ENCODE results near the gene SKAP1. TPM values are rescaled to one million over a fixed set of nuclear protein-coding genes. Genes with fewer than 3 reads are reported as not detected.

Gene SKAP1
- total and polyA plus RNA-seq, 2 experiments from 2014 or later, result 0.27 TPM; not detected in 1

GRCh38 chr17:48163809-48164208, 266.2 kb downstream of the SKAP1 start:
- peaks cover 17% of the 10 kb centered on the region for H3K27me3 ChIP-seq (ENCODE audit: insufficient read depth)
- no peaks in the 10 kb centered on the region for H3K9me3 Mint-ChIP-seq
- H3K9me2 ChIP-seq (ENCODE audit: insufficient read depth), result no peaks in the 10 kb centered on the region
- DNase-seq (ENCODE audit: low spot score) (no peak), ATAC-seq (no peak)
- H3K4me1 ChIP-seq (ENCODE audit: insufficient read depth), result peaks cover 50% of the 10 kb centered on the region
- H3K27ac Mint-ChIP-seq, result no peak overlapping the region
- H3K4me2 ChIP-seq, result peak overlapping the region; percentile 55; the same call in 1 of the 2 replicates
- TF ChIP-seq EZH2phosphoT487 (IDR thresholded peaks at IDR 0.05; ENCODE audit: unreplicated experiment) (no peak), CTCF (conservative IDR thresholded peaks at IDR 0.05; ENCODE audit: low read depth in 2 of 2) (peak in 1 of 2 experiments; percentile 11; a peak in 1 of 4 replicates), NANOG (IDR thresholded peaks at IDR 0.05; ENCODE audit: borderline replicate concordance) (no peak)
- H3K36me3 ChIP-seq (ENCODE audit: insufficient read depth), result no peaks in the 10 kb centered on the region
- H3K79me2 ChIP-seq (replicated peaks; ENCODE audit: insufficient read depth), result no peaks in the 10 kb centered on the region
- peaks cover 48% of the 10 kb centered on the region for H3K4me1 Mint-ChIP-seq
- H4K20me1 ChIP-seq (replicated peaks; ENCODE audit: insufficient read depth), result no peaks in the 10 kb centered on the region
- H3F3A ChIP-seq (replicated peaks; ENCODE audit: low read depth), result peaks cover 9% of the 10 kb centered on the region
- no peak overlapping the region for H3K4me3 ChIP-seq
- H3K4me3 Mint-ChIP-seq, result no peak overlapping the region
- no peak overlapping the region for H3K27ac ChIP-seq (ENCODE audit: low read depth)
- H2AFZ ChIP-seq, result no peak overlapping the region
- H3K27me3 Mint-ChIP-seq (ENCODE audit: insufficient read depth, low read depth, poor library complexity), result peaks cover 46% of the 10 kb centered on the region
- no peaks in the 10 kb centered on the region for H3K36me3 Mint-ChIP-seq (ENCODE audit: low read depth)

DNA sequence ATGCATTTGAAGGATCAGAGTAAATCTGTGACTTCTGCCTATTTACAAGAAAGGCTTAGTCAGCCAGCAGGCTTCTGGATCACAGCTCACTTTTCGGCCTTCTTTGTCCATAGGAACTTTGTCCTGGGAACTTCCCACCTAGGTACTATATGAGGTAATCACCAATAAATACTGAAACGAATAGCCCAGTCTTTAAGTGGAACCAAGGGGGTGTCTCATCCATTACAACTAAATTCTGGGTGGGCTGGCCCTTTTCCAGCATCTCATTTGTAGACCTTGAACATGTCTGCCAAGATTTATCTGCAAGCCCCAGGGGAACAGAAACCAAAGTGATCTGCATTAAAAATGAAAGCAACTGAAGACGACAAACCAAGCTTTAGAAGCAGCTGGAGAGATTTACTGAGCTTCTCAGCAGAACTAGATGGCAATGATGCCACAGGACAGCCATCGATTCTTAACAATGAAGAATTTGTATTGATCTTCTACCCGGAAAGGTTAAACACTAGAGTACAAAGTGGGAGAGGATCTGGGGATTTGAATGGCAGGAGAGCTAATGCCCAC, 267.0 kb downstream of the SKAP1 start:
- Mint-ChIP-seq H3K4me1 (peaks cover 49% of the 10 kb centered on the region), H3K36me3 (ENCODE audit: low read depth) (no peaks in the 10 kb centered on the region), H3K27me3 (ENCODE audit: insufficient read depth, low read depth, poor library complexity) (peaks cover 52% of the 10 kb centered on the region), H3K9me3 (peaks cover 4% of the 10 kb centered on the region; the same call in 2 of the 3 replicates), H3K4me3 (no peak overlapping the region), H3K27ac (no peak overlapping the region)
- no peak for ATAC-seq
- no peaks in the 10 kb centered on the region for H3K9me2 ChIP-seq (ENCODE audit: insufficient read depth)
- H3K4me2 ChIP-seq, result peak overlapping the region; percentile 55
- no peak overlapping the region for H3K4me3 ChIP-seq
- peaks cover 17% of the 10 kb centered on the region for H3K27me3 ChIP-seq (ENCODE audit: insufficient read depth)
- H2AFZ ChIP-seq, result no peak overlapping the region
- peaks cover 9% of the 10 kb centered on the region for H3F3A ChIP-seq (replicated peaks; ENCODE audit: low read depth)
- H3K36me3 ChIP-seq (ENCODE audit: insufficient read depth), result no peaks in the 10 kb centered on the region
- H4K20me1 ChIP-seq (replicated peaks; ENCODE audit: insufficient read depth), result no peaks in the 10 kb centered on the region
- DNase-seq (ENCODE audit: low spot score), result no peak
- H3K27ac ChIP-seq (ENCODE audit: low read depth), result no peak overlapping the region
- peaks cover 50% of the 10 kb centered on the region for H3K4me1 ChIP-seq (ENCODE audit: insufficient read depth)
- H3K79me2 ChIP-seq (replicated peaks; ENCODE audit: insufficient read depth), result no peaks in the 10 kb centered on the region
- TF ChIP-seq CREB1 (CRISPR knock-in tag; IDR thresholded peaks at IDR 0.05; ENCODE audit: low read depth) (no peak), NANOG (IDR thresholded peaks at IDR 0.05; ENCODE audit: borderline replicate concordance) (no peak), EZH2phosphoT487 (IDR thresholded peaks at IDR 0.05; ENCODE audit: unreplicated experiment) (no peak), EZH2 (IDR thresholded peaks at IDR 0.05; ENCODE audit: low read depth, unreplicated experiment) (no peak)
- TF ChIP-seq, protein P1, sequence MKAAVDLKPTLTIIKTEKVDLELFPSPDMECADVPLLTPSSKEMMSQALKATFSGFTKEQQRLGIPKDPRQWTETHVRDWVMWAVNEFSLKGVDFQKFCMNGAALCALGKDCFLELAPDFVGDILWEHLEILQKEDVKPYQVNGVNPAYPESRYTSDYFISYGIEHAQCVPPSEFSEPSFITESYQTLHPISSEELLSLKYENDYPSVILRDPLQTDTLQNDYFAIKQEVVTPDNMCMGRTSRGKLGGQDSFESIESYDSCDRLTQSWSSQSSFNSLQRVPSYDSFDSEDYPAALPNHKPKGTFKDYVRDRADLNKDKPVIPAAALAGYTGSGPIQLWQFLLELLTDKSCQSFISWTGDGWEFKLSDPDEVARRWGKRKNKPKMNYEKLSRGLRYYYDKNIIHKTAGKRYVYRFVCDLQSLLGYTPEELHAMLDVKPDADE (IDR thresholded peaks at IDR 0.05), result no peak
- TF ChIP-seq, protein P2, sequence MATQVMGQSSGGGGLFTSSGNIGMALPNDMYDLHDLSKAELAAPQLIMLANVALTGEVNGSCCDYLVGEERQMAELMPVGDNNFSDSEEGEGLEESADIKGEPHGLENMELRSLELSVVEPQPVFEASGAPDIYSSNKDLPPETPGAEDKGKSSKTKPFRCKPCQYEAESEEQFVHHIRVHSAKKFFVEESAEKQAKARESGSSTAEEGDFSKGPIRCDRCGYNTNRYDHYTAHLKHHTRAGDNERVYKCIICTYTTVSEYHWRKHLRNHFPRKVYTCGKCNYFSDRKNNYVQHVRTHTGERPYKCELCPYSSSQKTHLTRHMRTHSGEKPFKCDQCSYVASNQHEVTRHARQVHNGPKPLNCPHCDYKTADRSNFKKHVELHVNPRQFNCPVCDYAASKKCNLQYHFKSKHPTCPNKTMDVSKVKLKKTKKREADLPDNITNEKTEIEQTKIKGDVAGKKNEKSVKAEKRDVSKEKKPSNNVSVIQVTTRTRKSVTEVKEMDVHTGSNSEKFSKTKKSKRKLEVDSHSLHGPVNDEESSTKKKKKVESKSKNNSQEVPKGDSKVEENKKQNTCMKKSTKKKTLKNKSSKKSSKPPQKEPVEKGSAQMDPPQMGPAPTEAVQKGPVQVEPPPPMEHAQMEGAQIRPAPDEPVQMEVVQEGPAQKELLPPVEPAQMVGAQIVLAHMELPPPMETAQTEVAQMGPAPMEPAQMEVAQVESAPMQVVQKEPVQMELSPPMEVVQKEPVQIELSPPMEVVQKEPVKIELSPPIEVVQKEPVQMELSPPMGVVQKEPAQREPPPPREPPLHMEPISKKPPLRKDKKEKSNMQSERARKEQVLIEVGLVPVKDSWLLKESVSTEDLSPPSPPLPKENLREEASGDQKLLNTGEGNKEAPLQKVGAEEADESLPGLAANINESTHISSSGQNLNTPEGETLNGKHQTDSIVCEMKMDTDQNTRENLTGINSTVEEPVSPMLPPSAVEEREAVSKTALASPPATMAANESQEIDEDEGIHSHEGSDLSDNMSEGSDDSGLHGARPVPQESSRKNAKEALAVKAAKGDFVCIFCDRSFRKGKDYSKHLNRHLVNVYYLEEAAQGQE (IDR thresholded peaks at IDR 0.05; ENCODE audit: unreplicated experiment), result no peak
- TF ChIP-seq, protein P3, sequence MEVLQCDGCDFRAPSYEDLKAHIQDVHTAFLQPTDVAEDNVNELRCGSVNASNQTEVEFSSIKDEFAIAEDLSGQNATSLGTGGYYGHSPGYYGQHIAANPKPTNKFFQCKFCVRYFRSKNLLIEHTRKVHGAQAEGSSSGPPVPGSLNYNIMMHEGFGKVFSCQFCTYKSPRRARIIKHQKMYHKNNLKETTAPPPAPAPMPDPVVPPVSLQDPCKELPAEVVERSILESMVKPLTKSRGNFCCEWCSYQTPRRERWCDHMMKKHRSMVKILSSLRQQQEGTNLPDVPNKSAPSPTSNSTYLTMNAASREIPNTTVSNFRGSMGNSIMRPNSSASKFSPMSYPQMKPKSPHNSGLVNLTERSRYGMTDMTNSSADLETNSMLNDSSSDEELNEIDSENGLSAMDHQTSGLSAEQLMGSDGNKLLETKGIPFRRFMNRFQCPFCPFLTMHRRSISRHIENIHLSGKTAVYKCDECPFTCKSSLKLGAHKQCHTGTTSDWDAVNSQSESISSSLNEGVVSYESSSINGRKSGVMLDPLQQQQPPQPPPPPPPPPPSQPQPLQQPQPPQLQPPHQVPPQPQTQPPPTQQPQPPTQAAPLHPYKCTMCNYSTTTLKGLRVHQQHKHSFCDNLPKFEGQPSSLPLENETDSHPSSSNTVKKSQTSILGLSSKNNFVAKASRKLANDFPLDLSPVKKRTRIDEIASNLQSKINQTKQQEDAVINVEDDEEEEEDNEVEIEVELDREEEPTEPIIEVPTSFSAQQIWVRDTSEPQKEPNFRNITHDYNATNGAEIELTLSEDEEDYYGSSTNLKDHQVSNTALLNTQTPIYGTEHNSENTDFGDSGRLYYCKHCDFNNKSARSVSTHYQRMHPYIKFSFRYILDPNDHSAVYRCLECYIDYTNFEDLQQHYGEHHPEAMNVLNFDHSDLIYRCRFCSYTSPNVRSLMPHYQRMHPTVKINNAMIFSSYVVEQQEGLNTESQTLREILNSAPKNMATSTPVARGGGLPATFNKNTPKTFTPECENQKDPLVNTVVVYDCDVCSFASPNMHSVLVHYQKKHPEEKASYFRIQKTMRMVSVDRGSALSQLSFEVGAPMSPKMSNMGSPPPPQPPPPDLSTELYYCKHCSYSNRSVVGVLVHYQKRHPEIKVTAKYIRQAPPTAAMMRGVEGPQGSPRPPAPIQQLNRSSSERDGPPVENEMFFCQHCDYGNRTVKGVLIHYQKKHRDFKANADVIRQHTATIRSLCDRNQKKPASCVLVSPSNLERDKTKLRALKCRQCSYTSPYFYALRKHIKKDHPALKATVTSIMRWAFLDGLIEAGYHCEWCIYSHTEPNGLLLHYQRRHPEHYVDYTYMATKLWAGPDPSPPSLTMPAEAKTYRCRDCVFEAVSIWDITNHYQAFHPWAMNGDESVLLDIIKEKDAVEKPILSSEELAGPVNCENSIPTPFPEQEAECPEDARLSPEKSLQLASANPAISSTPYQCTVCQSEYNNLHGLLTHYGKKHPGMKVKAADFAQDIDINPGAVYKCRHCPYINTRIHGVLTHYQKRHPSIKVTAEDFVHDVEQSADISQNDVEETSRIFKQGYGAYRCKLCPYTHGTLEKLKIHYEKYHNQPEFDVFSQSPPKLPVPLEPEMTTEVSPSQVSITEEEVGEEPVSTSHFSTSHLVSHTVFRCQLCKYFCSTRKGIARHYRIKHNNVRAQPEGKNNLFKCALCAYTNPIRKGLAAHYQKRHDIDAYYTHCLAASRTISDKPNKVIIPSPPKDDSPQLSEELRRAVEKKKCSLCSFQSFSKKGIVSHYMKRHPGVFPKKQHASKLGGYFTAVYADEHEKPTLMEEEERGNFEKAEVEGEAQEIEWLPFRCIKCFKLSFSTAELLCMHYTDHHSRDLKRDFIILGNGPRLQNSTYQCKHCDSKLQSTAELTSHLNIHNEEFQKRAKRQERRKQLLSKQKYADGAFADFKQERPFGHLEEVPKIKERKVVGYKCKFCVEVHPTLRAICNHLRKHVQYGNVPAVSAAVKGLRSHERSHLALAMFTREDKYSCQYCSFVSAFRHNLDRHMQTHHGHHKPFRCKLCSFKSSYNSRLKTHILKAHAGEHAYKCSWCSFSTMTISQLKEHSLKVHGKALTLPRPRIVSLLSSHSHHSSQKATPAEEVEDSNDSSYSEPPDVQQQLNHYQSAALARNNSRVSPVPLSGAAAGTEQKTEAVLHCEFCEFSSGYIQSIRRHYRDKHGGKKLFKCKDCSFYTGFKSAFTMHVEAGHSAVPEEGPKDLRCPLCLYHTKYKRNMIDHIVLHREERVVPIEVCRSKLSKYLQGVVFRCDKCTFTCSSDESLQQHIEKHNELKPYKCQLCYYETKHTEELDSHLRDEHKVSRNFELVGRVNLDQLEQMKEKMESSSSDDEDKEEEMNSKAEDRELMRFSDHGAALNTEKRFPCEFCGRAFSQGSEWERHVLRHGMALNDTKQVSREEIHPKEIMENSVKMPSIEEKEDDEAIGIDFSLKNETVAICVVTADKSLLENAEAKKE (CRISPR knock-in tag; IDR thresholded peaks at IDR 0.05), result no peak

Measured in GM23338 (cell line).